Smooth muscle cell (in vitro differentiated cells): ENCODE results near the gene DEFB127. TPM values are rescaled to one million over a fixed set of nuclear protein-coding genes. Genes with fewer than 3 reads are reported as not detected.

Experiments used
- DNase-seq: peaks from one replicate; lab custom pipeline; 2025; ENCODE audit not compliant: unreplicated experiment; lab: John Stamatoyannopoulos, UW
- H2AFZ ChIP-seq: fragments of 200-600 bp; sonication (generic); 2 replicates; pipeline ENCODE4 v1.6.0; 2016; ENCODE audit warnings: antibody characterized with exemption, low read depth, mild to moderate bottlenecking
- H3F3A ChIP-seq: fragments of 200-600 bp; sonication (generic); 2 replicates; pipeline ENCODE4 v1.6.0; 2017; ENCODE audit warnings: antibody characterized with exemption, low read depth
- H3K27ac ChIP-seq: fragments of 200-600 bp; sonication (generic); 2 replicates; pipeline ENCODE4 v1.5.1; 2016; ENCODE audit warnings: low read depth, mild to moderate bottlenecking
- H3K27me3 ChIP-seq: fragments of 200-600 bp; sonication (generic); 2 replicates; pipeline ENCODE4 v1.6.1; 2016; ENCODE audit warnings: low read depth, mild to moderate bottlenecking
- H3K36me3 ChIP-seq: fragments of 200-600 bp; sonication (generic); 2 replicates; pipeline ENCODE4 v1.5.1; 2016; ENCODE audit warnings: low read depth
- H3K4me1 ChIP-seq: fragments of 200-600 bp; sonication (generic); 2 replicates; pipeline ENCODE4 v1.5.1; 2016; ENCODE audit warnings: low read depth
- H3K4me2 ChIP-seq: fragments of 200-600 bp; sonication (generic); 2 replicates; pipeline ENCODE4 v1.6.0; 2016; ENCODE audit warnings: mild to moderate bottlenecking
- H3K4me3 ChIP-seq: fragments of 200-600 bp; sonication (generic); 2 replicates; pipeline ENCODE4 v1.5.1; 2016; ENCODE audit warnings: mild to moderate bottlenecking
- H3K79me2 ChIP-seq: fragments of 200-600 bp; sonication (generic); 2 replicates; pipeline ENCODE4 v1.6.0; 2016; ENCODE audit warnings: low read depth, mild to moderate bottlenecking
- H3K9ac ChIP-seq: fragments of 200-600 bp; sonication (generic); 2 replicates; pipeline ENCODE4 v1.6.0; 2016; ENCODE audit warnings: low read depth
- H3K9me3 ChIP-seq: fragments of 200-600 bp; sonication (generic); replicated peaks from 2 replicates; pipeline ENCODE4 v1.5.1; 2016; ENCODE audit warnings: low read depth
- H4K20me1 ChIP-seq: fragments of 200-600 bp; sonication (generic); 2 replicates; pipeline ENCODE4 v1.6.0; 2016; ENCODE audit warnings: low read depth
- WGBS: methylation state at CpG from one replicate; pipeline ENCODE4 v1.1.7; 2016; ENCODE audit warnings: low lambda C conversion rate; 5-methylcytosine and 5-hydroxymethylcytosine counted together
- polyA plus RNA-seq: library from polyadenylated mRNA; unstranded; fragments of >200 nt; fragmentation: Nextera tagmentation; extraction: Ambion mirVana; gene quantifications from 2 replicates; pipeline ENCODE4 v1.2.1, GENCODE V29; 2016
- total RNA-seq: library from RNA; depleted of rRNA; stranded (reverse); fragments of >200 nt; gene quantifications from 2 replicates; pipeline ENCODE4 v1.2.3, GENCODE V29; 2014
- TF ChIP-seq, protein P1 (sequence below): fragments of 200-600 bp; sonication (generic); IDR thresholded peaks from 2 replicates; pipeline ENCODE4 v1.5.1; 2017; ENCODE audit warnings: borderline replicate concordance, mild to moderate bottlenecking, antibody characterized with exemption; ENCODE audit not compliant: insufficient read depth, poor library complexity, severe bottlenecking

DEFB127 gene
- total and polyA plus RNA-seq, 2 experiments from 2014 or later = not detected

DNA sequence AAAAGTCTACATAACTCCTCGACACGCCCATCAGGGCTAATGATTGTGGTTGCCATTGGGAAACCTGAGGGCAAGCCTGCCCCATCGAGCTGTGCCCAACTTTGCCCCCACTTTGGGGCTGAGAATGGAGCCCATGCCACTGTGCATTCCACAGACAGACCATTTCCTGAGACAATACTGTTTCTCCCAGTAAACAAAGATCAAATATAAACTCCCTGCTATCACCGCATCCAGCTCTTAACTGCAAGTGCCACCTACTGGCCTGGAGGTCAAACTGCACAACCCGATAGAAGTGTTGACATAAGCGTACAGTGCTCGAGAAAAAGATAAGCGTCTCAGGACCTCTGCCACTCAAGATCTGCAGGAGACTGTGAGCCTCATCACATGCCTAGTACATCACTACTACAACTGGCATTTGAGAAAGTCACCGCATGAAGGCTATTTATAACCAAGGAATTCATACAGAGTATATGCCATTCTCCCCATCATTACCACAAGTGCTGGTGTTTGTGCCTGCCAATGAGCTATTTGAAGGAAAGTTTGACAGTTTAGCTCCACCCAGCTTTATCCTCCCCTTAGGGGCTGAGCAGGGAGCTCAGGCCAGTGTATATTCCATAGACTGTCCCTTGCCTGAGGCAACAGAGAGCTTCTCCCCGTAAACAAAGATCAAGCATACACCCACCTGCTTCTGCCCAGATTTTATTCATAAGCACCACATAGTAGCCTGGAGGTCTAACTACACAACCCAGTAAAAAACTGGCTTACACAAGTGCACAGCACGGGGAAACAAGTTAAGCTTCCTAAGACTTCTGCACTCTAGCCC, 19.4 kb upstream of the DEFB127 start:
- H3K9ac ChIP-seq = no peak overlapping the region
- no peaks in the 10 kb centered on the region for H3F3A ChIP-seq
- 89% methylated on average over 11 of the region's 11 CpGs for WGBS
- H4K20me1 ChIP-seq = no peaks in the 10 kb centered on the region
- H3K9me3 ChIP-seq = no peaks in the 10 kb centered on the region
- no peak overlapping the region for H3K4me3 ChIP-seq
- no peak overlapping the region for H2AFZ ChIP-seq
- H3K27me3 ChIP-seq = no peaks in the 10 kb centered on the region
- H3K4me2 ChIP-seq = no peak overlapping the region
- no peaks in the 10 kb centered on the region for H3K36me3 ChIP-seq
- no peaks in the 10 kb centered on the region for H3K79me2 ChIP-seq
- DNase-seq = no peak
- TF ChIP-seq, protein P1, sequence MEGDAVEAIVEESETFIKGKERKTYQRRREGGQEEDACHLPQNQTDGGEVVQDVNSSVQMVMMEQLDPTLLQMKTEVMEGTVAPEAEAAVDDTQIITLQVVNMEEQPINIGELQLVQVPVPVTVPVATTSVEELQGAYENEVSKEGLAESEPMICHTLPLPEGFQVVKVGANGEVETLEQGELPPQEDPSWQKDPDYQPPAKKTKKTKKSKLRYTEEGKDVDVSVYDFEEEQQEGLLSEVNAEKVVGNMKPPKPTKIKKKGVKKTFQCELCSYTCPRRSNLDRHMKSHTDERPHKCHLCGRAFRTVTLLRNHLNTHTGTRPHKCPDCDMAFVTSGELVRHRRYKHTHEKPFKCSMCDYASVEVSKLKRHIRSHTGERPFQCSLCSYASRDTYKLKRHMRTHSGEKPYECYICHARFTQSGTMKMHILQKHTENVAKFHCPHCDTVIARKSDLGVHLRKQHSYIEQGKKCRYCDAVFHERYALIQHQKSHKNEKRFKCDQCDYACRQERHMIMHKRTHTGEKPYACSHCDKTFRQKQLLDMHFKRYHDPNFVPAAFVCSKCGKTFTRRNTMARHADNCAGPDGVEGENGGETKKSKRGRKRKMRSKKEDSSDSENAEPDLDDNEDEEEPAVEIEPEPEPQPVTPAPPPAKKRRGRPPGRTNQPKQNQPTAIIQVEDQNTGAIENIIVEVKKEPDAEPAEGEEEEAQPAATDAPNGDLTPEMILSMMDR = no peak
- H3K4me1 ChIP-seq = no peaks in the 10 kb centered on the region
- no peak overlapping the region for H3K27ac ChIP-seq

DNA sequence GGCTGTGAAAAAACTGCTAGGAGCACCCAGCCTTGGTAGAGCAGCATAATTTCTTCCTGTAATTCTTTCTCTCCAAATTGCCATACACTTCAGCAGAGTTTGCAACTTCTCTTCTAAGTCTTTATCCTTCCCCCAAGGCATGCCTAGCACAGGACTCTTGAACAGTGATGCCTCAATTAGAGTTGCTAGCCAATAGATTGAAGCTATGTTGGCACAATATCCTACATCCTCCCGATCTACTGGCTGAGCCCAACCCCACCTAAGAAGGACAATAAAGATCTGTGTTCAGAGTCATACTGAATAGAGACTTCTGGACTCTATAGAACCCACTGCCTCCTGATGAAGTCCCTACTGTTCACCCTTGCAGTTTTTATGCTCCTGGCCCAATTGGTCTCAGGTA, 15.0 kb upstream of the DEFB127 start, which contains the start of gene DEFB126:
Gene DEFB126, plus strand, starts transcription at position 301 of the 400 bp plus-strand sequence. Its CDS starts 39 bp downstream, at position 340.
- 21% methylated on average over 1 of the region's 1 CpG for WGBS
- H3K4me2 ChIP-seq = no peak within 1 kb of the TSS
- no peaks in the 10 kb centered on the region for H3K9me3 ChIP-seq
- no peaks in the 10 kb centered on the region for H3F3A ChIP-seq
- no peak within 1 kb of the TSS for H3K27ac ChIP-seq
- H4K20me1 ChIP-seq = no peaks in the 10 kb centered on the region
- no peaks in the 10 kb centered on the region for H3K4me1 ChIP-seq
- no peak within 1 kb of the TSS for H3K9ac ChIP-seq
- no peaks in the 10 kb centered on the region for H3K79me2 ChIP-seq
- DNase-seq = no peak
- H3K36me3 ChIP-seq = no peaks in the 10 kb centered on the region
- TF ChIP-seq, protein P1 = no peak
- no peaks in the 10 kb centered on the region for H3K27me3 ChIP-seq
- H2AFZ ChIP-seq = no peak within 1 kb of the TSS
- H3K4me3 ChIP-seq = no peak within 1 kb of the TSS

DNA sequence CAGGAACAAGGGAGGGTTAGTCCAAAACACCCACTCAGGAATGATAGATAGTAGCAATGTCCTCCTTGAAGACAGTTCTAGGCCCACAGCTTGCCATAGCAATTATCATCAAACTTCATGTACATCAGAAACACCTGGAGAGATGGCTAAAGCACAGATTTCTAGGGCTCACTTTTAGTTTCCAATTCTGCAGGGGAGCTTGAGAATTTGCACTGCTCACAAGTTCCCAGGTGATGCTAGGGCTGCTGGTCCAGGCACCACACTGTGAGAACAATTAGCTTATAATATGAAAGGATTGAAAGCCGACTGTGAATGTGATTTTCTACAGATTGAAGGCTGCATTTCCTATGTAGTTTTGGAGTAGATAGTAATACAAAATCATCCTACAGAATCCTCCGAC, 11.4 kb upstream of the DEFB127 start:
- Histone ChIP-seq H3K9ac (no peak overlapping the region), H3K4me1 (no peaks in the 10 kb centered on the region), H3F3A (no peaks in the 10 kb centered on the region), H3K27me3 (no peaks in the 10 kb centered on the region), H2AFZ (no peak overlapping the region), H3K9me3 (no peaks in the 10 kb centered on the region), H3K27ac (no peak overlapping the region), H3K36me3 (no peaks in the 10 kb centered on the region), H3K79me2 (no peaks in the 10 kb centered on the region), H3K4me2 (no peak overlapping the region), H3K4me3 (no peak overlapping the region), H4K20me1 (no peaks in the 10 kb centered on the region)
- TF ChIP-seq, protein P1 = no peak
- no peak for DNase-seq
- WGBS = 60% methylated on average over 2 of the region's 2 CpGs

DNA sequence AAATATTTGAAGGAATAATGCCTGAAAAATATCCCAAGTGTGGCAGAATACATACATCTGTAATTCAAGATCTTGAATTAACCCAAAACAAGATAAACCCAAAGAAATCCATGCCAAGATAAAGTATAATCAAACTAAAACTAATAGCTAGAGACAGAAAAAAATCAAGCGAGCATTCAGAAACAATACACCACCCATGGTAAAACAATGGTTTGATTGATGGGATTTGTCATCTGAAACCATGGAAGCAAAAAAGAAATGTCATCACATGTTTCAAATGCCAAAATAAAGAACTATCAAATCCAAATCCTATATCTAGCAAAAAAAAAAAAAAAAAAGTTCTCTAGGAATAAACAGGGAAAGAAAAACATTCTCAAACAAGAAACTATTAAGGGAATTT, 5.1 kb upstream of the DEFB127 start:
- no peak overlapping the region for H3K27ac ChIP-seq
- 82% methylated on average over 1 of the region's 1 CpG for WGBS
- no peak overlapping the region for H3K4me2 ChIP-seq
- H3K36me3 ChIP-seq = no peaks in the 10 kb centered on the region
- no peaks in the 10 kb centered on the region for H3K9me3 ChIP-seq
- no peak overlapping the region for H3K9ac ChIP-seq
- no peaks in the 10 kb centered on the region for H3K4me1 ChIP-seq
- H4K20me1 ChIP-seq = no peaks in the 10 kb centered on the region
- H3F3A ChIP-seq = no peaks in the 10 kb centered on the region
- H3K27me3 ChIP-seq = no peaks in the 10 kb centered on the region
- H3K4me3 ChIP-seq = no peak overlapping the region
- no peaks in the 10 kb centered on the region for H3K79me2 ChIP-seq
- no peak overlapping the region for H2AFZ ChIP-seq
- DNase-seq = no peak
- TF ChIP-seq, protein P1 = no peak
